ENCODE results near the gene PAX5. TPM values are rescaled to one million over a fixed set of nuclear protein-coding genes. Genes with fewer than 3 reads are reported as not detected.

PAX5 gene
- polyA plus RNA-seq, 1 donor, result 0.07 TPM

DNA sequence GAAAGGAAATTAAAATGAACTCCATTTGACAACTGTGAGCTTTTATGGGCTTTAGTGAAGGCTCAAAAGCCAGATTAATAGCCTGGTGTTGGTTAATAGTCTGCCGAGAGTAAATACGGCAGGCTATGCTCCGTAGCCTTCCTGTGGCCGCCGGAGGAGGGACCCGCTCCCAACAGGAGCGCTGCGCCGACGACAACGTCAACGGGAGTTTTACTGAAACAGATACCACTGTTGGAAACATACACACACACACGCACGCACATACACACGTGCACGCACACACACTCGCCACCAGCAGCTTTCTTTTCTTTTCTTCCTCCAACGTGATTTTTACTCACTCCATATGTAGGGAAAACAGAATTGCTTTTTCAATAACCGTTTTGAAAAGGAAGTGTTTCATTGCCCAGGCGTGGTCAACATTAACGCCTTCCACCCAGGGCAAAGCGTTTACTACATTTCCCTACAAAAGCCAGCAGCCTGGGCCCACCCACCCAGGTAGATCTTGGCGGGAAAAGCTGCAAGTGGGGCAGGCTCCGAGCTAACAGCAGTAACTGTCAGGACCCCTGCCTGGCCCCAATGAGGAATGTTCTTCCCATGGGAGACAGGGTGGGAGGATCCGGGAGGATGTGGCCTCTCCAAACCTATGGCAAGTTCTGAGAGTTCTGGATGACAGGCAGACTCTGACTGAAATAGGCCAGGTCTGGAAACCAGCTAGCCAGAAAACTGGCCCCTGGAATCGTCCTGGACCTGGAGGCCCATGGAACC lies 72.3 kb downstream of the PAX5 start:
- DNase-seq, result peak; percentile 47

GRCh38 chr9:36961051-36961450 lies 73.0 kb downstream of the PAX5 start:
- no peak for DNase-seq

DNA sequence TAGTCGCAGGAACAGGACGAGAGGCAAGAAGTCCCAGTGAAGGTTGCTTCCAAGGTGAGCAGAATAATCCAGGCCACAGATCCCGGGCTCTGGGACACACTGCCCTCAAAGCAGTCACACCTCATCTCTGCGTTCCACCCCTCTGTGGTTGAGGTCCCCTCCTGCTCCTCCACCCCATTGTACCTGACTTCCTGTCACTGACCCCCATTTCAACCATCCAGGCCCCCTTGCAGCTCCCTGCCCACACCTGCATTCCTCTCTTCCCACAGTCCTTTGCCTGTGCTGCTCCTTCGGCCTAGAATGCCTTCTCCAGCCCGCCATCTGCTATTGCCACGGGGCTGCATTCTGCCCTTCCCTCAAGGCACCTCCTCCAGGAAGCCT lies 73.5 kb downstream of the PAX5 start:
- no peak for DNase-seq

DNA sequence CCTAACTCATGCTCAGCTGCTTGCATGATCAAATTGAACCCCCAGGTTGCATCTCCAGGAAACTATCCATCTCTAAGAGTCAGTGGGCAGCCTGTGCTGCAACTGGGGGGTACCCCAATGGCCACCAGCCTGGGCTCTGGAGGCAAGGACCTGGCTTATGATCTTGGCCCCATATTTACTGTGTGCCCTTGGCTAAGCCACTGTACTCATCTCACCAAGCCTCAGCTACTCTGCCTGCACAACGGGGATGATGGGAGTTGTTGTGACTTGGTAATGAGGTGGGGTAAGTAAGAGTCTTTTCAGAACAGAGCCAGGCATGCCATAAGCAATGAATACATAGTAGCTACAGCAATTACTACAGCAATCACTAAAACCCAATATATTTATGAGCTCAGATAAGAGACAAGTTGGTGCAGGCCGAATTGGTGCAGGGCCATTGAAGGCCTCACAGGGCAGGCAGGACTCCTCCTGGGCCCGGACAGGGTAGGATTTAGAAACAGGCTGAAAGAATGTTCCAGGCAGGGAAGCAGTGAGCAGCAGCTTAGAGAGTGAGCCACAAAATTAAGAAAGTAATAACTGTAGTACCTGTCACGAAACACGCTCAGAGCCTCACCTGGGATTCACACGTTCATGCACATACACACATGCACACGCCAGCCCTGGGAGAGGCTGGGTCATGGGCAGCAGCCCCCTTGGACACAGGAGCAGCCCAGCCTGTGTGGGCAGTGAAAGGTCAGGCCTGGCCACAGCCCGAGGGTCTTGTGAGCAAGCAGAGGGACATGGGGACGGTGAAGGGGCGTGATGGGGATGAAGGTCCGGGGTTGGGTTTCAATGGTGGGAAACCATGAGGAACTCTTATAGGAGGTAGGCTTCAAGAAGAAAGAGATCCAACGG lies 74.1 kb downstream of the PAX5 start:
- no peak for DNase-seq

DNA sequence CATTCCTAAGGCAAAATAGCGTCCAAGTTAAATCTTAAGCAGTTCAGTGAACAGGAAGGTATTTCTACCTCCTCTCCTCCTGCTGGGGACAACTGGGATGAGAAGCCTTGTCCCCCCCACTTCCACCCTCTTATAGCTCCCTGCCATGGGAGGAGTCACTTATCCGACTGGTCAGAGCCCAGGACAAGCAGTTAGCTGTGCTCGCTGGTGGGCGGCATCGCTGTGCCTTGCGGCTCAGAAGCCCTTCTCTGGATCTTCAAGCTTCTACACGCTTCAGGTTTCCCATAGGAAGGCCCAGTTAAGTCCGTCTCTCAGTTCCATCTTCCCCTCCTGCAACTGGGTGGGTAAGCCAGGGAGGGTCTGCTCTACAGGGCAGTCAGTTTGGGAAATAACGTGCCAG lies 77.2 kb downstream of the PAX5 start:
- DNase-seq, result no peak

DNA sequence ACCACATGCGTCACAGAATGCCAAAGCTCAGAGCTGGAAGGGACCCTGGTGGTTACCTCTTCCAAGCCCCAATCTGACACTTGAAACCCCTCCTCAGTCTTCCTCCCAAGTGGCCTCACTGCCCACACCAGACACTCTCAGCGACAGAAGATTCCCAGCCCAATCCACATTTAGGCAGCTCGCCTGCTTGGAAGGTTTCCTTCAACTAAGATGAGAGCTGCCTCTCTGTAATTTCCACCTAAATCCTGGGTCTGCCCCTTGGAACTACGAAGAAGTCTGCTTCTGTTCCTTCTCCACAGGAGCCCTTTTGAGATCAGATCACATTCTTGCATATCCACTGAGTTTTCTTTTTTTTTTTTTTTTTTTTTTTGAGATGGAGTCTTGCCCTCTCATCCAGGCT lies 83.7 kb downstream of the PAX5 start:
- no peak for DNase-seq

- no peak for DNase-seq
These were observed 84.6 kb downstream of the PAX5 start for GRCh38 chr9:36949466-36949865.

GRCh38 chr9:36948051-36948450 lies 86.0 kb downstream of the PAX5 start:
- DNase-seq, result no peak

GRCh38 chr9:36946653-36947052 lies 87.4 kb downstream of the PAX5 start:
- DNase-seq, result no peak

- DNase-seq, result no peak
These were observed 88.1 kb downstream of the PAX5 start for GRCh38 chr9:36945999-36946398.

DNA sequence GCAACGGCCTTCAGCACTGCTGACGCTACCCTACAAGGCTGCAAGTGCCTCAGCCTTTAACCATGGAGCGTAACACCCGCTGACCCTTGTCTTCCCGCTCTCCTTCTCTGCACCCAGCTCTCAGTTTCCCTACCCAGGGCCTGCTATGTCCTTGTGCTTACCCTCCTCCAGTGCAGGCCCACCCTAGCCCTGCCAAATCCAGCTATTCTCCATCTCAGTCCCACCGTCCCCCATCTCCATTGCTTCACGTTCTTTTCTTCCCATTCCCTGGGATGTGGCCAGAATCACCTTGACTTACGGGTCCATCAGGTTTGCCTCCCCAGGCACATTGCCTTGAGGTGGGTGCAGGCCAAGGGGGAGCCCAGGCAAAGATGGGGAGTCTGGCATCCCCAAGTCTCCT lies 91.2 kb downstream of the PAX5 start:
- DNase-seq, result no peak

DNA sequence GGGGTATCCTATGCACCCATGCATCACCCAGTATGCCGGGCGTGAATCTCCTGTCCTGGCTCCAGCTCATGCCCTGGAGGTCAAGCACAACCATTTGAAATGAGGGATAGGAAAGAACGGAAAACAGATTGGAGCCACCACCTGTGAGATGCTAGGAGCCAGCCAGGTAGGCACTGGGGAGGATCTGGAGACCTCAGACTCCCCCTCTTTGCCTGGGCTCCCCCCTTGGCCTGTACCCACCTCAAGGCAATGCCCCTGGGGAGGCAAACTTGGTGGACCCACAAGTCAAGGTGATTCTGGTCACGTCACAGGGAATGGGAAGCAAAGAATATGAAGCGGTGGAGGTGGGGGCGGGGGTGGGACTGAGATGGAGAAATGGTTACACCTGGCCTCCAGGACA lies 92.6 kb downstream of the PAX5 start:
- DNase-seq, result no peak

DNA sequence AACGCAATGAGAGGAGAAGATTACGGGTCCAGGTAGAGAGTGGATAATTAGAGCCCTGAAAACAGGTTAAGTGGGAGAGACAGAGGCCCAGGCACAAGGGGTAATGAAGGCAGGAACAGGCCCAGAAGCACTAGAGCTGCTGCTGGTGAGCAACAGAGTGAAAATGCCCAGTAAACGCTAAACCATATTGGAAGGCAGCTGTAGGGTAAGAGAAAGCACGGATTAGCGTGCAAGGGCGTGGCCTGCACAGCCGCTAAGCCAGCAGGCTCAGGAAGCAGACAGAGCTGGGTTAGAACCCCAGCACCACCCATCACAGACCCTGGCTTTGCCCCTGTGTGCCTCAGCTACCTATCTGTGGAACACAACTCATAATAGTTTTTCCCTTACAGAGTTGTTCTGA lies 93.2 kb downstream of the PAX5 start:
- no peak for DNase-seq

DNA sequence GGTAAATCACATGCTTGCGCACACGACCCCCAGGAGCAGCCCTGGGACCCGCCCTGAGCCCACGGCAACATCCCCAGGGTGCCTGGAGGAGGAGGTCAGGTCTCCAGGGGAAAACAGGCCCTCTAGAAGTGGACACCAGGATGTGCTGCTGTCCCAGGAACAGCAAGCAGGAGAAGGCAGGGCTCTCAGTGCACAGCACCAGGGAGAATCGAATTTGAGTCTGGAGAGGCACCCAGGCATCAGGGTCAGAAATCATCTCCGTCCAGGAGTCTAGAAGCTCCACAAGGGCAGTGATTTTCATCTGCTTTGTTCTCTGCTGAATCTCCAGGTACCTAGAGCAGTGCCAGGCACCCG lies 93.6 kb downstream of the PAX5 start:
- DNase-seq, result no peak

GRCh38 chr9:36939655-36940499 lies 94.2 kb downstream of the PAX5 start:
- no peak for DNase-seq

- DNase-seq, result no peak
These were observed 94.9 kb downstream of the PAX5 start for GRCh38 chr9:36939214-36939613.

GRCh38 chr9:36938617-36939016 lies 95.5 kb downstream of the PAX5 start:
- DNase-seq, result no peak

DNA sequence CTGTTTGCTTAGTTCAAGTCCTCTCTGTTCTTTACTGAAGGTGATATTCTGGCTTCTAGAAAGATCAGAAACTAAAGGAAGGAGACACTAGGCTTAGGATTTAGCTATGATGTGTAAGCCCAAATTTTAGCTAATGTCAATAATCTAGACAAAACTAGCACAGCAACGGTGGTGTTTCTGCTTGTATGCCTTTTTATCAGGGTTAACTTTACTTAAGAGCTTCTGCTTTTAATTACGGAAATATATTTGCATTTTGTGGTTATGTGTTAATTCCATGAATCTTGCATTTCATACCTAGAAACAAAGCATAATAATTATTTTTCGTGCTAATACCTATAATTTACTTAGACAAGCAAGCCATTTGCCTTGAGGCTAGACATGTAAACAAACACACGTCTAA lies 96.1 kb downstream of the PAX5 start:
- DNase-seq, result no peak

DNA sequence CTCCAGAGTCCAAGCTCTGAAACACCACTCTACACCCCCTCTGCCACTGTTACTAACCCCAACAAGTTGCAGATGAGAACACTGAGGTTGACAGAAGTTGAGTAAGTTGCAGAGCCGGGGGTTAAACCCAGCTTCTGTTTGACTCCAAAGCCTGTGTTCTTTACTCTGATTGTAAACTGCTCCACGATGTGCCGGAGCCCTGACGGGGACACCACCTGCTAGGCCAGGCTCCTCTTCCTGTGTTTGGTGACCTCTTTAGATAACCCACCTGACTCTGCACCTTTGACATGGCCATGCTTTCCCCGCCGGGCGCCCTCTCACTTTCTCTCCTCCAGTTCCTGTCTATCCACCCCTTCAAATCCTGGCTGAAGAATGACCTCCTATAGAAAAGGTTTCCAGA lies 96.7 kb downstream of the PAX5 start:
- DNase-seq, result no peak

GRCh38 chr9:36936498-36936831 lies 97.6 kb downstream of the PAX5 start:
- DNase-seq, result no peak

- DNase-seq, result no peak
These were observed 98.1 kb downstream of the PAX5 start for GRCh38 chr9:36935768-36936497.

DNA sequence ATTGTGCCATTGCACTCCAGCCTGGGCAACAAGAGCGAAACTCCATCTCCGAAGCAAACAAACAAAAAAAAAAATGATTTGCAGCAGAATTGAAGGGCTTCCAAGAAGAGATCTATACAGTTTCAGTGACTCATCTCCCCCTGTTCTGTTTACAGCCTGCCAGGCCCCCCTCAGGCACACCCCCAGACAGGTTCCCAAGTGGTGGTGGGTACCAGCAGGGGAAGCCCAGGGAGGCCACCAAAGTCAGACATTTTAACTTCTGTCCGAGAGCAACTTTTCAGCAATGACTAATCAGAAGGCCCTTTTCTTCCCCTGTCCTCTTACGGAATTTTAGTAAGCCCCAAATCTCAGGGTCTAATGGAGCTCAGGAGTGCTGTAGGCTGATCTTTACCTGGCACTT lies 98.7 kb downstream of the PAX5 start:
- no peak for DNase-seq
